Mesenchymal stem cell (in vitro differentiated cells and primary cell): ENCODE measurements around the gene SORL1.
A peak's percentile ranks its signal among the peaks of the same experiment; 100 is the strongest.

ENCODE experiments used
- DNase-seq: peaks from one replicate; pipeline ENCODE4 v3.0.0-alpha.2; 2013
- H2AFZ ChIP-seq: one replicate; pipeline ENCODE4 v1.6.1; 2013; ENCODE audit warnings: low read depth, mild to moderate bottlenecking, control low read depth, inconsistent platforms, low read length, moderate library complexity
- H2AK5ac ChIP-seq: 2 replicates; pipeline ENCODE4 v1.6.1; 2013; ENCODE audit warnings: low read length, moderate library complexity, mild to moderate bottlenecking, inconsistent platforms; ENCODE audit not compliant: severe bottlenecking
- H2BK120ac ChIP-seq: one replicate; pipeline ENCODE4 v1.6.1; 2013; ENCODE audit warnings: low read depth, mild to moderate bottlenecking, inconsistent platforms, low read length, moderate library complexity
- H2BK12ac ChIP-seq, 2 experiments: one replicate each; pipeline ENCODE4 v1.6.1; 2013; ENCODE audit warnings: inconsistent platforms in 2 of 2, low read length in 2 of 2, mild to moderate bottlenecking in 2 of 2, moderate library complexity in 2 of 2, control low read depth in 1 of 2
- H2BK15ac ChIP-seq: one replicate; pipeline ENCODE4 v1.6.1; 2013; ENCODE audit warnings: mild to moderate bottlenecking, low read depth, inconsistent platforms; ENCODE audit not compliant: poor library complexity, severe bottlenecking
- H2BK5ac ChIP-seq: 2 replicates; pipeline ENCODE4 v1.6.1; 2013; ENCODE audit warnings: low read depth, mild to moderate bottlenecking, low read length, control low read depth, inconsistent platforms; ENCODE audit not compliant: poor library complexity, severe bottlenecking
- H3K14ac ChIP-seq, 2 experiments: one replicate each; pipeline ENCODE4 v1.6.1; 2013; ENCODE audit warnings: inconsistent platforms in 2 of 2, low read length in 2 of 2, control low read depth in 1 of 2, mild to moderate bottlenecking in 1 of 2, moderate library complexity in 1 of 2
- H3K18ac ChIP-seq, 2 experiments: one replicate each; pipeline ENCODE4 v1.6.1; 2013; ENCODE audit warnings: inconsistent platforms in 2 of 2, low read length in 2 of 2, control low read depth in 1 of 2, low read depth in 1 of 2, mild to moderate bottlenecking in 1 of 2
- H3K23ac ChIP-seq, 2 experiments: one replicate each; pipeline ENCODE4 v1.6.1; 2013; ENCODE audit warnings: inconsistent platforms in 2 of 2, low read length in 2 of 2, mild to moderate bottlenecking in 2 of 2, moderate library complexity in 2 of 2, control low read depth in 1 of 2
- H3K27ac ChIP-seq: 2 replicates; pipeline ENCODE4 v1.5.1; 2013; ENCODE audit warnings: mild to moderate bottlenecking, moderate library complexity, low read length, control low read depth, inconsistent platforms; ENCODE audit not compliant: poor library complexity, severe bottlenecking
- H3K27me3 ChIP-seq, 2 experiments: 2 replicates each; pipeline versions ENCODE4 v1.6.1 to v1.7.0; 2013; ENCODE audit warnings: low read length in 2 of 2, mild to moderate bottlenecking in 2 of 2, moderate library complexity in 2 of 2, control low read depth in 1 of 2, inconsistent platforms in 1 of 2; ENCODE audit not compliant: control insufficient read depth in 1 of 2, insufficient read depth in 1 of 2
- H3K36me3 ChIP-seq, 2 experiments: 2 replicates each; pipeline versions ENCODE4 v1.6.1 to v1.7.0; 2013; ENCODE audit warnings: low read length in 2 of 2, control low read depth in 1 of 2, inconsistent platforms in 1 of 2, low read depth in 1 of 2, mild to moderate bottlenecking in 1 of 2; ENCODE audit not compliant: insufficient read depth in 2 of 2, control insufficient read depth in 1 of 2
- H3K4ac ChIP-seq, 2 experiments: one replicate each; pipeline ENCODE4 v1.6.1; 2013; ENCODE audit warnings: inconsistent platforms in 2 of 2, low read length in 2 of 2, mild to moderate bottlenecking in 2 of 2, moderate library complexity in 2 of 2, control low read depth in 1 of 2, low read depth in 1 of 2
- H3K4me1 ChIP-seq: 2 replicates; pipeline ENCODE4 v1.6.1; 2013; ENCODE audit warnings: low read depth, low read length, control low read depth; ENCODE audit not compliant: control insufficient read depth, insufficient read depth
- H3K4me2 ChIP-seq: 2 replicates; pipeline ENCODE4 v1.6.1; 2013; ENCODE audit warnings: low read length, mild to moderate bottlenecking, inconsistent platforms; ENCODE audit not compliant: poor library complexity, severe bottlenecking
- H3K4me3 ChIP-seq, 2 experiments: 2 replicates each; pipeline versions ENCODE4 v1.5.1 to v1.7.0; 2013; ENCODE audit warnings: low read length in 2 of 2, mild to moderate bottlenecking in 2 of 2, control low read depth in 1 of 2, low read depth in 1 of 2; ENCODE audit not compliant: insufficient read depth in 1 of 2
- H3K79me1 ChIP-seq: replicated peaks from 2 replicates; pipeline ENCODE4 v1.6.1; 2013; ENCODE audit warnings: mild to moderate bottlenecking, control low read depth, low read length, inconsistent platforms; ENCODE audit not compliant: poor library complexity, severe bottlenecking
- H3K9ac ChIP-seq: 2 replicates; pipeline ENCODE4 v1.7.0; 2013; ENCODE audit warnings: mild to moderate bottlenecking, low read length, moderate library complexity
- H3K9me3 ChIP-seq: 2 replicates; pipeline ENCODE4 v1.7.0; 2013; ENCODE audit warnings: mild to moderate bottlenecking, low read length; ENCODE audit not compliant: control insufficient read depth
- H4K8ac ChIP-seq: one replicate; pipeline ENCODE4 v1.6.1; 2013; ENCODE audit warnings: inconsistent platforms, mild to moderate bottlenecking, low read length, moderate library complexity
- H4K91ac ChIP-seq: one replicate; pipeline ENCODE4 v1.6.1; 2013; ENCODE audit warnings: mild to moderate bottlenecking, low read length, inconsistent platforms
- WGBS: methylation state at CpG from one replicate; pipeline ENCODE4 v1.1.7; 2013; ENCODE audit warnings: mixed read lengths; 5-methylcytosine and 5-hydroxymethylcytosine counted together

Gene SORL1

DNA sequence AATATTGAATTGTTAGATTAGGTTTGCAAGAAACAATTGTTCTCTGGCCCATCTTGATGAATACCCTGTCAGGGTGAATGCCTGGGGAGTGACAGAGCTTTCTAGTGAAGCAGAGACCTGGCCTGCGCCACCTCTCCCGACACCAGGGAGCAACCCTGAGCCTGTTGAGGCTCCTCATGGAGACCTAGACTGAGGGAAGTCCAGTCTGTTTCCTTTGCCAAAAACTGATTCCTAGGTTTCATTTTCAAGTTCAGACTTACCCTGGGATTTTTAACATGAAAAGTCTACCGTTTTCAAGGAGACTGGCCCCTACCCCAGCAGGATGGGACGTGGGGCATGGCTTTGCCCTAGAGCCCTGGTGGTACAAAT lies 174.4 kb downstream of the SORL1 start:
- Histone ChIP-seq H2BK15ac (no peak overlapping the region), H3K23ac (no peak overlapping the region), H2AFZ (no peak overlapping the region), H3K4me3 (no peak overlapping the region), H3K9me3 (no peaks in the 10 kb centered on the region), H3K79me1 (no peaks in the 10 kb centered on the region), H3K36me3 (no peaks in the 10 kb centered on the region), H3K4me2 (no peak overlapping the region), H3K14ac (no peak overlapping the region), H2AK5ac (no peak overlapping the region), H3K4ac (no peak overlapping the region), H2BK5ac (no peak overlapping the region), H3K27ac (no peak overlapping the region), H3K9ac (no peak overlapping the region), H2BK120ac (no peak overlapping the region), H2BK12ac (no peak overlapping the region), H4K8ac (no peak overlapping the region), H3K18ac (no peak overlapping the region), H3K27me3 (no peaks in the 10 kb centered on the region), H3K4me1 (no peaks in the 10 kb centered on the region), H4K91ac (no peak overlapping the region)
- 94% methylated on average over 4 of the region's 4 CpGs for WGBS
- no peak for DNase-seq

DNA sequence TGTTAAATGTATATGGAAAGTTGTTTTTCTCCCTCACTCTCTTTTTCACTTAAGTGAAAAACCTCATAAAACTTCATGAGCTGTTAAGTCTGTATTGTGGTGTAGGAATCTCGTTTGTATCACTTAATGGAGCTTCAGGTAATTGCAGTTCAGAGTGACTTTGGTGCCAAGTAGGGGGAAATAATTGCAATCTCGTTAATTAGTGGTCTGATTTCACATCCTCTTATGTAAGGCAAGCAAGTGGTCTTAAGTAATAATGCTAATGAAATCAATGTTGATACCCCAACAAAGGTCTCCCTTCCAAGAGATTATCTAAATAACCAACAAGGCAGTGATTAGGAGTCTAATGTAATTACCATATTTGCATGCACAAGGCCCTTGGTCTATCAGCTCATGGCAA lies 174.9 kb downstream of the SORL1 start:
- Histone ChIP-seq H2AK5ac (no peak overlapping the region), H3K4me3 (no peak overlapping the region), H3K27me3 (no peaks in the 10 kb centered on the region), H3K4me1 (no peaks in the 10 kb centered on the region), H2BK5ac (no peak overlapping the region), H4K8ac (no peak overlapping the region), H3K9me3 (no peaks in the 10 kb centered on the region), H3K27ac (no peak overlapping the region), H2BK12ac (no peak overlapping the region), H3K18ac (no peak overlapping the region), H2AFZ (no peak overlapping the region), H2BK15ac (no peak overlapping the region), H3K4ac (no peak overlapping the region), H3K14ac (no peak overlapping the region), H3K36me3 (no peaks in the 10 kb centered on the region), H4K91ac (no peak overlapping the region), H3K4me2 (no peak overlapping the region), H3K9ac (no peak overlapping the region), H3K23ac (no peak overlapping the region), H3K79me1 (no peaks in the 10 kb centered on the region), H2BK120ac (no peak overlapping the region)
- DNase-seq, result no peak
- WGBS, result 82% methylated on average over 1 of the region's 2 CpGs

DNA sequence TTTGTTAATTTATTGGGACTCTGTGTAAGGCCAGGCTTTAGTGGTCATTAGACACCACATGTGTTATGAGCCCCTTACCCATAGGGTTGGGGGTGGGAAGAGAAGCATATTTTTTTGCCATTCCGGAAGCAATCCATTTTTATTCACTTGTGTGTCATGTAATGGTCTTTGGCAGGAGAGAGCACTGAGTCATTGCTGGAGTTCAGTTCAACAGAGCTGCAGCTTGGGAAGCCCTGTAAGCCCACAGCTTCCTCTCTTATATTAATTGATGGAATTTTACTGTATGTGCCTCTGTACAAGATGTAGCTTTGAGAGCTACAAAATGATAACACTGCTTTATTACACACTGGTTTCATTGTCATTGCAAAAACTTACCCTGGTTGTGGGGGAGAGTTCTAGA lies 177.9 kb downstream of the SORL1 start:
- Histone ChIP-seq H3K36me3 (no peaks in the 10 kb centered on the region), H4K91ac (no peak overlapping the region), H3K9me3 (no peaks in the 10 kb centered on the region), H3K14ac (no peak overlapping the region), H2AFZ (no peak overlapping the region), H4K8ac (no peak overlapping the region), H3K79me1 (no peaks in the 10 kb centered on the region), H3K23ac (no peak overlapping the region), H3K27ac (no peak overlapping the region), H3K18ac (no peak overlapping the region), H3K4me2 (no peak overlapping the region), H2BK5ac (no peak overlapping the region), H2BK15ac (no peak overlapping the region), H3K27me3 (no peaks in the 10 kb centered on the region), H3K4me1 (no peaks in the 10 kb centered on the region), H3K4me3 (no peak overlapping the region), H3K4ac (no peak overlapping the region), H2BK12ac (no peak overlapping the region), H2AK5ac (no peak overlapping the region), H2BK120ac (no peak overlapping the region), H3K9ac (peak overlapping the region; percentile 23)
- DNase-seq, result peak; percentile 42
- 25% methylated on average over 1 of the region's 1 CpG for WGBS

DNA sequence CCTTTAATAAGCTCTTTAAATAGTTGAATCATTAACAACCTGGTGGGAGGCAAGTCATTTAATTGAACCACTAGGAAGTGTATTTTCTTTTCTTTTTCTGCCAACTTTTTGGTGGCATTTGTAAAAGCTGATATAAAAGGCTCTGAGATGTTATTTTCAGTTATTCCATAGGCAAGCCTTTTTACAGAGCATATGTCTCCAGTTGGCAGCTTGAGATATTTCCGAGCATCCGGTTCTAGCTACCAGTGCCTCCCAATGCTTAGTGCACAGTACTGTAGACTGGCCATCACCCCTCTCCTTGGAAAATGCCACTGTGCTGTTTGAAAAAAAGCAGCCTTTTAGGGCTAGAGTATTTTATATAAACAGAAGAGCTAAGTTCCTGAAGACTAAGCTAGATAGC lies 179.3 kb downstream of the SORL1 start:
- no peak overlapping the region for H3K9ac ChIP-seq
- no peaks in the 10 kb centered on the region for H3K79me1 ChIP-seq
- no peak overlapping the region for H3K14ac ChIP-seq
- no peak overlapping the region for H3K27ac ChIP-seq
- H3K27me3 ChIP-seq, result no peaks in the 10 kb centered on the region
- H4K8ac ChIP-seq, result no peak overlapping the region
- no peaks in the 10 kb centered on the region for H3K9me3 ChIP-seq
- 75% methylated on average over 2 of the region's 2 CpGs for WGBS
- H3K4me2 ChIP-seq, result no peak overlapping the region
- no peaks in the 10 kb centered on the region for H3K4me1 ChIP-seq
- no peak overlapping the region for H2BK5ac ChIP-seq
- no peak for DNase-seq
- H3K23ac ChIP-seq, result no peak overlapping the region
- H3K4ac ChIP-seq, result no peak overlapping the region
- H3K36me3 ChIP-seq, result no peaks in the 10 kb centered on the region
- no peak overlapping the region for H3K18ac ChIP-seq
- no peak overlapping the region for H4K91ac ChIP-seq
- no peak overlapping the region for H2AFZ ChIP-seq
- no peak overlapping the region for H2BK12ac ChIP-seq
- no peak overlapping the region for H2AK5ac ChIP-seq
- H3K4me3 ChIP-seq, result no peak overlapping the region
- H2BK120ac ChIP-seq, result no peak overlapping the region
- no peak overlapping the region for H2BK15ac ChIP-seq
